Tibial artery (tissue), 4 donors: ENCODE data around the gene VPS13C.

Source experiments
- DNase-seq, 2 donors: peaks; one replicate each; pipeline ENCODE4 v3.0.0-alpha.2; 2019
- H3K27ac ChIP-seq, 2 donors: fragments of 200-600 bp; sonication (generic) in 1 of 2; 1 replicate in 1 of 2; 2 replicates in 1 of 2; pipeline ENCODE4 v1.5.1; 2018 to 2019; ENCODE audit warnings: mild to moderate bottlenecking in 1 of 2
- H3K27me3 ChIP-seq, 2 donors: fragments of 200-600 bp; sonication (generic) in 1 of 2; one replicate each; pipeline versions ENCODE4 v1.5.1 to v1.6.0; 2016 to 2019
- H3K36me3 ChIP-seq, 3 donors: fragments of 200-600 bp; sonication (generic) in 2 of 3; one replicate each; pipeline ENCODE4 v1.5.1; 2016 to 2019; ENCODE audit warnings: mild to moderate bottlenecking in 2 of 3
- H3K4me1 ChIP-seq, 4 donors: fragments of 200-600 bp; sonication (generic) in 2 of 4; 1 replicate in 3 of 4; 2 replicates in 1 of 4; pipeline ENCODE4 v1.5.1; 2016 to 2019
- H3K4me3 ChIP-seq, 2 donors: fragments of 200-600 bp; sonication (generic) in 1 of 2; 1 replicate in 1 of 2; 2 replicates in 1 of 2; pipeline ENCODE4 v1.5.1; 2018 to 2019; ENCODE audit warnings: mild to moderate bottlenecking in 2 of 2
- H3K9me3 ChIP-seq, 3 donors: fragments of 200-600 bp; sonication (generic) in 1 of 3; one replicate each; pipeline ENCODE4 v1.5.1; 2016 to 2019
- intact Hi-C: fragments of 100-400 bp; cut with DNase I; formaldehyde crosslinking; loops from one replicate; pipeline ENCODE4 v1.15.0; 2023; ENCODE audit warnings: low total_unique reads
- TF ChIP-seq, protein P1 (sequence below), 2 experiments: fragments of 200-600 bp in 1 of 2; fragments of 450-650 bp in 1 of 2; IDR thresholded peaks; one replicate each; pipeline ENCODE4 v1.5.1; 2017 to 2019; ENCODE audit warnings: antibody characterized with exemption in 2 of 2, mild to moderate bottlenecking in 1 of 2, moderate library complexity in 1 of 2

Gene VPS13C

DNA sequence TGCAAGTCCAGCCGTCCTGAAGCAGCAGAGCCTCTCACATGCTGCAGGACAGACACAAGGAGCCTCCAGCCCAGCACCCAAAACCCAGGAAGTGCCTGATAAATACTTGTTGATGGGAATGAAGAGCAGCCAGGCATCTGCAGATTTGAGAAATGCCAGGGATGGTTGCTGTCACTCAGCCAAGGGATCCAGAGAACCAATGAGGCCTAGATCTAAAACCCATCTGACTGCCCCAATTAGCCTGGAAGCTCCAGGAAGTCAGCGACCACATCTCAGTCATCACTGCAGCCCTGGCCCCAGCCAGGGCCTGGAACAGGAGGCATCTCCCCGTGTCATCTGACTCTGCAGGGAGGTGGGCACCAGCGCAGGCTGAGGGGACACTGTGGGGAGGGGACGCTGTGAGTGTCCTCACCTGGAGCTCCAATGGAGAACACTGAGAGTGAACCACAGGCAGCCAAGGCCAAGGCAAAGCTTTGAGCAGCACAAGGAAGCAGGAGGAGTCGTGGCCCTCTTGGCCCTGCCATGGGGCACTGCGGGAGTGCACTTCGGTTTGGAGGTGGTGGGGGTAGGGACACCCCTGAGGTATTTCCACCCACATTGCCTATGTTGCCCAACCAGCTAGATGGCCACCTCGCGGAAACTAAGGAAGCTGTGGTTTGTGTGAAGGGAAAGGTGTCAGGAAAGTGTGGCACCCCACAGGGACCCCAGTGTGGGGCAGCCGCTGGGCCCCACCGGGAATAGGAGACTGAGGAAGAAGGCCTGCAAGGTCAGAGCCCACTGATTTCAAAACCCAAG is 229.5 kb downstream of the VPS13C start:
- Histone ChIP-seq H3K4me3 (no peak overlapping the region), H3K4me1 (peaks cover 0 to 11% (median 4%) of the 10 kb centered on the region in 4 donors), H3K27me3 (peaks cover 0 to 4% of the 10 kb centered on the region in 2 donors), H3K9me3 (no peaks in the 10 kb centered on the region), H3K27ac (no peak overlapping the region), H3K36me3 (no peaks in the 10 kb centered on the region)
- intact Hi-C loops, result no loop called here
- DNase-seq, result no peak
- TF ChIP-seq, protein P1, sequence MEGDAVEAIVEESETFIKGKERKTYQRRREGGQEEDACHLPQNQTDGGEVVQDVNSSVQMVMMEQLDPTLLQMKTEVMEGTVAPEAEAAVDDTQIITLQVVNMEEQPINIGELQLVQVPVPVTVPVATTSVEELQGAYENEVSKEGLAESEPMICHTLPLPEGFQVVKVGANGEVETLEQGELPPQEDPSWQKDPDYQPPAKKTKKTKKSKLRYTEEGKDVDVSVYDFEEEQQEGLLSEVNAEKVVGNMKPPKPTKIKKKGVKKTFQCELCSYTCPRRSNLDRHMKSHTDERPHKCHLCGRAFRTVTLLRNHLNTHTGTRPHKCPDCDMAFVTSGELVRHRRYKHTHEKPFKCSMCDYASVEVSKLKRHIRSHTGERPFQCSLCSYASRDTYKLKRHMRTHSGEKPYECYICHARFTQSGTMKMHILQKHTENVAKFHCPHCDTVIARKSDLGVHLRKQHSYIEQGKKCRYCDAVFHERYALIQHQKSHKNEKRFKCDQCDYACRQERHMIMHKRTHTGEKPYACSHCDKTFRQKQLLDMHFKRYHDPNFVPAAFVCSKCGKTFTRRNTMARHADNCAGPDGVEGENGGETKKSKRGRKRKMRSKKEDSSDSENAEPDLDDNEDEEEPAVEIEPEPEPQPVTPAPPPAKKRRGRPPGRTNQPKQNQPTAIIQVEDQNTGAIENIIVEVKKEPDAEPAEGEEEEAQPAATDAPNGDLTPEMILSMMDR (IDR thresholded peaks at IDR 0.05), result no peak

DNA sequence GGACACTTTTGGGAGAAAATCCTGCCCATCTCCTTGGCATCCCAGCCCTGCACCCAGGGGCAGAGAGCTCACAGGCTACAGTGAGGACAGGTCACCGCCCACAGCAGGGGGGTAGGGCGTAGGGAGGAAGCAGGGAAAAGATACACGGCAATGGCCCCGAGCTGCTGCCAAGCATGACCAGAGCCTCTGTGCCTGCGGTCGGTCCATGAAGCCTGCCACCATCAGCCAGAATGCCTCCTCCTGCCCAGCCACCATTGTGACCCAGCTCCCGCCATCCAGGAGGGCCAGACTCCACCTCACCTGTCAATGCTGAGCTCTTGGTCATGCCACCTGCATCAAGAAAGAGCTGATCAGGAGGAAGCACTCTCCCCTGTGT is 230.7 kb downstream of the VPS13C start:
- intact Hi-C loops, result no loop called here
- TF ChIP-seq, protein P1 (IDR thresholded peaks at IDR 0.05), result no peak
- DNase-seq, result no peak
- Histone ChIP-seq H3K4me3 (no peak overlapping the region), H3K4me1 (no peaks in the 10 kb centered on the region), H3K27me3 (peaks cover 0 to 4% of the 10 kb centered on the region in 2 donors), H3K27ac (no peak overlapping the region), H3K9me3 (no peaks in the 10 kb centered on the region), H3K36me3 (no peaks in the 10 kb centered on the region)

DNA sequence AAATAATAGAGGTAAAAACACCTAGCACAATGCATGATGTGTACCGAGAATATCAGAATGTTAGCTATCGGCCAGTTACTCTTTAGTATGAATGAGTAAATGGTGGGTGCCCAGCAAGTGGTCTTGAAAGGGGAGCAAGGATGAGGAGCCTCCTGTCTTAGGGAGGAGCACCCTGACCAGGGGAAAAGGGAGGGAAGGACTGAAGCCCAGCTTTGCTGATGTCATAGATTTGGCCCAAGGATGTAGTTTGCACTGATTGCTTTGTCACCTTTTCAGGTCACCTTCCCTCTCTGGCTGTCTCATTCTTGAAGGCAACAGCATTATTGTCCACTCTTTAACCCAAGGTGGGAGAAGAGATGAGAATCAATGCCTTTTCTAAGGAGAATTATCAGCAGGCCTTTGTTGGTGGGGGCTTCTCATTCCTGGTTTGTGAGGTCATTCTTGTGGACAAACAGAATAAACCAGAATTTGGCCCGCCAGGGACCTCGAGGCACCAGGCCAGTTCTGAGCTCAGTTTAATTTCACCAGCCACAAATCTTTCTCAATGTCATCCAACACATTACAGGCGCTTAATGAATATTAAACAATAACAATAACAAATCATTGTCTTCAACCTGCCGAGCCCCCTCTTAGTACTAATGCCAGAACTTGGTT is 231.3 kb downstream of the VPS13C start:
- no peaks in the 10 kb centered on the region for H3K9me3 ChIP-seq
- H3K36me3 ChIP-seq, result no peaks in the 10 kb centered on the region
- no peak overlapping the region for H3K4me3 ChIP-seq
- H3K27ac ChIP-seq, result no peak overlapping the region
- TF ChIP-seq, protein P1 (IDR thresholded peaks at IDR 0.05), result no peak
- DNase-seq, result no peak
- peaks cover 0 to 4% of the 10 kb centered on the region in 2 donors for H3K27me3 ChIP-seq
- intact Hi-C loops, result no loop called here
- H3K4me1 ChIP-seq, result no peaks in the 10 kb centered on the region

DNA sequence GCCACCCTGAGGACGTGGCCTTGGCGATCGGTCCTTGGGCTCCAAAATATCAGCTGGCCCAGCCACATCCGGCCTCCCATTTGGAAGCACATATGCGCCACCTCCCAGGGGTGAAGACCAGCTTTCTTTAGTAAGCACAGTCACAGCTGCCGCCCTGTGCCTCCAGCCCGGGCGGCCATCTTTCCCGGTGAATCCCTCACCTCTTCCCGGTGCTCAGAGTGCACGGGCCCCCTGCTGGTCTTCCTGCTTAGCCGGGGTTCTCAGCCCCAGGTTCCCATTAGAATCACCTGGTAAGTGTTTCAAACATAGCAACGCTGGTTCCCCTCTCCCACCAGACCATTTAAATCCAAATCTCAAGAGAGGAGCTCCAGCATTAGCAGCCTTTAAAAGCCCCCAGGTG is 232.2 kb downstream of the VPS13C start:
- Histone ChIP-seq H3K27ac (no peak overlapping the region), H3K36me3 (no peaks in the 10 kb centered on the region), H3K9me3 (no peaks in the 10 kb centered on the region), H3K4me3 (no peak overlapping the region), H3K27me3 (peaks cover 0 to 7% of the 10 kb centered on the region in 2 donors), H3K4me1 (no peaks in the 10 kb centered on the region)
- intact Hi-C loops, result no loop called here
- no peak for DNase-seq
- TF ChIP-seq, protein P1 (IDR thresholded peaks at IDR 0.05), result no peak

DNA sequence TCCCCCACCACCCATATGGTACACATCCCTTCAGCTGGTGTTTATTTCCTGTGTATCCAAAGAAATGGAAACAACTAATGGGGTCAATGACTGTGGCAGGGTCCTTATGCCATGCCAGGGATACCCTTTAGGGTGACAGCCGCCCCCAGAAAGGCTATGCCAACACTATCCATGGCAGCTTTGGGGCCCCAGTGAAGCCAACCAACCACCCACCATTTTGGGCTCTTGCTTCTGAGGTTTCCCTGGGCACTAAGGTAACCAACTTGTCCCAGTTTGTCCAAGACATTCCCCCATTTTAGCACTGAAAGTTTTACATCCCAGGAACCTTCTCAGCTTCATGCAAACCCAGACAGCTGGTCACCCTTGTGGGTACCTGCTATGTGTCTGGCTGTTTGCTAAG is 233.1 kb downstream of the VPS13C start:
- TF ChIP-seq, protein P1 (IDR thresholded peaks at IDR 0.05), result no peak
- no peaks in the 10 kb centered on the region for H3K36me3 ChIP-seq
- no peaks in the 10 kb centered on the region for H3K9me3 ChIP-seq
- no peak overlapping the region for H3K4me3 ChIP-seq
- intact Hi-C loops, result no loop called here
- no peaks in the 10 kb centered on the region for H3K4me1 ChIP-seq
- no peak for DNase-seq
- H3K27me3 ChIP-seq, result peaks cover 0 to 7% of the 10 kb centered on the region in 2 donors
- H3K27ac ChIP-seq, result no peak overlapping the region
